Kidney (tissue), 14 donors: ENCODE data around the gene ASCC3. TPM values are rescaled to one million over a fixed set of nuclear protein-coding genes. Genes with fewer than 3 reads are reported as not detected.

Experiments
- DNase-seq, 5 donors: peaks; one replicate each; pipeline ENCODE4 v3.0.0-alpha.2; 2013 to 2020
- FAIRE-seq: peaks from 2 replicates; lab custom pipeline; 2012; peaks lifted over from hg19 to GRCh38; lab: Jason Lieb, UNC
- H3K27ac ChIP-seq, 2 donors: one replicate each; pipeline ENCODE4 v1.7.0; 2013; ENCODE audit warnings: low read depth in 2 of 2, low read length in 2 of 2, inconsistent platforms in 1 of 2
- H3K27me3 ChIP-seq: one replicate; pipeline ENCODE4 v1.7.1; 2013; ENCODE audit warnings: low read length, inconsistent platforms; ENCODE audit not compliant: control insufficient read depth, insufficient read depth
- H3K36me3 ChIP-seq, 3 donors: one replicate each; pipeline versions ENCODE4 v1.7.0 to v1.7.1; 2013; ENCODE audit warnings: low read length in 3 of 3, control low read depth in 1 of 3, inconsistent platforms in 1 of 3; ENCODE audit not compliant: insufficient read depth in 3 of 3, control insufficient read depth in 2 of 3
- H3K4me1 ChIP-seq, 3 donors: one replicate each; pipeline versions ENCODE4 v1.7.0 to v1.7.1; 2013; ENCODE audit warnings: low read length in 3 of 3, inconsistent platforms in 1 of 3, low read depth in 1 of 3; ENCODE audit not compliant: control insufficient read depth in 2 of 3, insufficient read depth in 2 of 3
- H3K4me3 ChIP-seq, 3 donors: one replicate each; pipeline versions ENCODE4 v1.7.0 to v1.8.1; 2013; ENCODE audit warnings: low read length in 3 of 3, control low read depth in 1 of 3, inconsistent platforms in 1 of 3
- H3K9ac ChIP-seq, 3 donors: one replicate each; pipeline versions ENCODE4 v1.7.0 to v1.7.1; 2013; ENCODE audit warnings: low read length in 3 of 3, control low read depth in 1 of 3, inconsistent platforms in 1 of 3
- H3K9me3 ChIP-seq, 3 donors: one replicate each; pipeline versions ENCODE4 v1.7.0 to v1.7.1; 2013; ENCODE audit warnings: low read length in 3 of 3, control low read depth in 1 of 3, inconsistent platforms in 1 of 3; ENCODE audit not compliant: control insufficient read depth in 2 of 3, insufficient read depth in 1 of 3
- intact Hi-C: fragments of 100-400 bp; cut with DNase I; formaldehyde crosslinking; loops from one replicate; pipeline ENCODE4 v1.11.1; 2022
- polyA plus RNA-seq: library from polyadenylated mRNA; stranded (reverse); fragments of 350-450 nt; fragmentation: Illumina TruSeq; extraction: RNeasy Lipid Tissue Mini Kit (QIAGEN cat#74804); gene quantifications from one replicate; pipeline ENCODE4 v1.2.3, GENCODE V29; 2014; ENCODE audit warnings: low read depth, low replicate concordance; ENCODE audit not compliant: insufficient read depth
- total RNA-seq: library from RNA; stranded (reverse); fragmentation: NEBNext Ultra II Directional; extraction: Animal tissue kit (Norgen Biotek cat#: 25700); gene quantifications from one replicate; pipeline ENCODE4 v1.2.1, GENCODE V29; 2021
- TF ChIP-seq, protein P1 (sequence below): IDR thresholded peaks from 3 replicates; pipeline ENCODE4 v1.5.1; 2012; ENCODE audit warnings: mild to moderate bottlenecking, moderate library complexity, borderline replicate concordance; ENCODE audit not compliant: insufficient read depth; ENCODE audit errors: extremely low read depth
- donor health status: control.
- donor health status: control.
- donor health status: control.
- donor health status: control.
- donor health status: control.
- donor health status: DM: yes; HTN: yes; CAD: no.
- donor health status: Normal renal cell carcinoma (clear cell type).

ASCC3 gene
- total and polyA plus RNA-seq, 2 donors from 2014 or later: 7.7 to 31.7 TPM

GRCh38 chr6:100862063-100862462 is 19.1 kb downstream of the ASCC3 start:
- TF ChIP-seq, protein P1, sequence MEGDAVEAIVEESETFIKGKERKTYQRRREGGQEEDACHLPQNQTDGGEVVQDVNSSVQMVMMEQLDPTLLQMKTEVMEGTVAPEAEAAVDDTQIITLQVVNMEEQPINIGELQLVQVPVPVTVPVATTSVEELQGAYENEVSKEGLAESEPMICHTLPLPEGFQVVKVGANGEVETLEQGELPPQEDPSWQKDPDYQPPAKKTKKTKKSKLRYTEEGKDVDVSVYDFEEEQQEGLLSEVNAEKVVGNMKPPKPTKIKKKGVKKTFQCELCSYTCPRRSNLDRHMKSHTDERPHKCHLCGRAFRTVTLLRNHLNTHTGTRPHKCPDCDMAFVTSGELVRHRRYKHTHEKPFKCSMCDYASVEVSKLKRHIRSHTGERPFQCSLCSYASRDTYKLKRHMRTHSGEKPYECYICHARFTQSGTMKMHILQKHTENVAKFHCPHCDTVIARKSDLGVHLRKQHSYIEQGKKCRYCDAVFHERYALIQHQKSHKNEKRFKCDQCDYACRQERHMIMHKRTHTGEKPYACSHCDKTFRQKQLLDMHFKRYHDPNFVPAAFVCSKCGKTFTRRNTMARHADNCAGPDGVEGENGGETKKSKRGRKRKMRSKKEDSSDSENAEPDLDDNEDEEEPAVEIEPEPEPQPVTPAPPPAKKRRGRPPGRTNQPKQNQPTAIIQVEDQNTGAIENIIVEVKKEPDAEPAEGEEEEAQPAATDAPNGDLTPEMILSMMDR: no peak
- intact Hi-C loops: no loop called here
- no peaks in the 10 kb centered on the region for H3K27me3 ChIP-seq
- FAIRE-seq (no peak), DNase-seq (no peak)
- H3K36me3 ChIP-seq: peaks cover 0 to 4% (median 2%) of the 10 kb centered on the region in 3 donors
- H3K4me3 ChIP-seq: no peak overlapping the region
- no peak overlapping the region for H3K27ac ChIP-seq
- no peaks in the 10 kb centered on the region for H3K4me1 ChIP-seq
- no peaks in the 10 kb centered on the region for H3K9me3 ChIP-seq
- H3K9ac ChIP-seq: no peak overlapping the region

- no peaks in the 10 kb centered on the region for H3K27me3 ChIP-seq
- H3K36me3 ChIP-seq: no peaks in the 10 kb centered on the region
- DNase-seq (no peak), FAIRE-seq (no peak)
- intact Hi-C loops: no loop called here
- H3K4me1 ChIP-seq: no peaks in the 10 kb centered on the region
- no peaks in the 10 kb centered on the region for H3K9me3 ChIP-seq
- no peak overlapping the region for H3K9ac ChIP-seq
- H3K27ac ChIP-seq: no peak overlapping the region
- TF ChIP-seq, protein P1: no peak
- no peak overlapping the region for H3K4me3 ChIP-seq
These were observed 25.0 kb downstream of the ASCC3 start for GRCh38 chr6:100856146-100856545.

- H3K4me3 ChIP-seq: no peak overlapping the region
- DNase-seq (peak in 1 of 5 donors; percentile 23), FAIRE-seq (no peak)
- H3K36me3 ChIP-seq: no peaks in the 10 kb centered on the region
- no peak overlapping the region for H3K27ac ChIP-seq
- no peaks in the 10 kb centered on the region for H3K9me3 ChIP-seq
- TF ChIP-seq, protein P1: no peak
- no peak overlapping the region for H3K9ac ChIP-seq
- no peaks in the 10 kb centered on the region for H3K27me3 ChIP-seq
- intact Hi-C loops: no loop called here
- no peaks in the 10 kb centered on the region for H3K4me1 ChIP-seq
These were observed 29.3 kb downstream of the ASCC3 start for GRCh38 chr6:100851819-100852218.

DNA sequence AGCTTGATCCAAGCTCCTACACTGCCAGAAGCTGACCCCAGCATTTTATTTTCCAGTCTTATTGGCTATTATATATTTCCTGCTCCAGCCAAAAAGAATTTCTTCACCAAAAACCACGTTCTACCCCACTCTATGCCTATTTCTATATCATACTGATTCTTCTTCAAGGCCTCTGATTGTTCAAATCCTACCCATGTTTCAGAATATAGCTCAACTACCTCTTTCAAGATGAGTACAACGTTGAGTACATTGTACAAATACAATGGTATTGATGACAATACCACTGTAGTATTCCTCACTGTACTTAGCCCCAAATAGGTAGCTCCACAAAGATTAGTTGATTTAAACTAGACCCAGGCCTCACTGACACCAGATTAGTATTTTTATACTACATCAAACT is 31.0 kb downstream of the ASCC3 start:
- no peaks in the 10 kb centered on the region for H3K9me3 ChIP-seq
- DNase-seq (no peak), FAIRE-seq (no peak)
- no peak overlapping the region for H3K4me3 ChIP-seq
- no peak overlapping the region for H3K27ac ChIP-seq
- no peaks in the 10 kb centered on the region for H3K4me1 ChIP-seq
- H3K9ac ChIP-seq: no peak overlapping the region
- no peaks in the 10 kb centered on the region for H3K27me3 ChIP-seq
- TF ChIP-seq, protein P1: no peak
- intact Hi-C loops: no loop called here
- no peaks in the 10 kb centered on the region for H3K36me3 ChIP-seq
